ENCODE results near the gene TAL1.

- TF ChIP-seq CTCF (IDR thresholded peaks at IDR 0.05): no peak
- no peak for TF ChIP-seq POLR2A (IDR thresholded peaks at IDR 0.05)
These were observed 20.8 kb upstream of the TAL1 start for GRCh38 chr1:47252795-47253194.
